ENCODE measurements around the gene CDNF.

DNA sequence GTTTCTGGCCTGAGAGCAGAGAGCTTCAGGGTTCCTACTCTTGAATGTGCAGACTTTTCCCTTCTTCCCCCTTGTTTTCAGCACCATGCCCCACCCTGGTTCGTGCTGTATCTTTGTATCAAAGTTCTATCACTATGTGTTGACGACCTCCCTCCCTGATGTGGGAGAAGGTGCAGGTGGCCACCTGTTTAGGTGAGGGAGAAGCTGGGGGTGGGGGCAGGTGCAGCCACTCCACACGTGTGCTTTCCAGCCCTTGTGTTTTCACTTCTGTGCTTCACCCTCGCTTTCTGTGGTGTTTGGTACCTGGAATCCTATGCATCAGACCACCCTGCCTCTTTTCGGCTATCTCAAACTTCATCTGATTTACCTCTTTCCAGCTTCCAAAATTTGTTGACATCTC lies 21.2 kb upstream of the CDNF start:
- TF ChIP-seq, protein P1, sequence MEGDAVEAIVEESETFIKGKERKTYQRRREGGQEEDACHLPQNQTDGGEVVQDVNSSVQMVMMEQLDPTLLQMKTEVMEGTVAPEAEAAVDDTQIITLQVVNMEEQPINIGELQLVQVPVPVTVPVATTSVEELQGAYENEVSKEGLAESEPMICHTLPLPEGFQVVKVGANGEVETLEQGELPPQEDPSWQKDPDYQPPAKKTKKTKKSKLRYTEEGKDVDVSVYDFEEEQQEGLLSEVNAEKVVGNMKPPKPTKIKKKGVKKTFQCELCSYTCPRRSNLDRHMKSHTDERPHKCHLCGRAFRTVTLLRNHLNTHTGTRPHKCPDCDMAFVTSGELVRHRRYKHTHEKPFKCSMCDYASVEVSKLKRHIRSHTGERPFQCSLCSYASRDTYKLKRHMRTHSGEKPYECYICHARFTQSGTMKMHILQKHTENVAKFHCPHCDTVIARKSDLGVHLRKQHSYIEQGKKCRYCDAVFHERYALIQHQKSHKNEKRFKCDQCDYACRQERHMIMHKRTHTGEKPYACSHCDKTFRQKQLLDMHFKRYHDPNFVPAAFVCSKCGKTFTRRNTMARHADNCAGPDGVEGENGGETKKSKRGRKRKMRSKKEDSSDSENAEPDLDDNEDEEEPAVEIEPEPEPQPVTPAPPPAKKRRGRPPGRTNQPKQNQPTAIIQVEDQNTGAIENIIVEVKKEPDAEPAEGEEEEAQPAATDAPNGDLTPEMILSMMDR (IDR thresholded peaks at IDR 0.05) = no peak
- TF ChIP-seq POLR2A (IDR thresholded peaks at IDR 0.05) = no peak
